HCT116 (cell line): ENCODE results near the gene SLC7A5. TPM values are rescaled to one million over a fixed set of nuclear protein-coding genes. Genes with fewer than 3 reads are reported as not detected.

Experiments used
- ATAC-seq: fragments of 200-7000 bp; cut with Tn5 transposase; 2 replicates; pipeline ENCODE4 v1.9.1; 2020; ENCODE audit warnings: mild to moderate bottlenecking, moderate library complexity
- BruUV-seq: library from RNA; stranded (reverse); fragments of 400-500 nt; replicated peaks from 2 replicates; lab custom pipeline; 2021; lab: Mats Ljungman, UMichigan
- CTCF ChIA-PET: fragments of 300-600 bp; sonication (Branson Sonifier 250); formaldehyde crosslinking; loops from one replicate; lab custom pipeline; 2021; ENCODE audit warnings: antibody characterized with exemption; lab: Charles Lee
- POLR2A ChIA-PET: fragments of 300-600, 350-600 bp; sonication (Branson Sonifier 250); formaldehyde crosslinking; loops from one replicate; lab custom pipeline; 2021; ENCODE audit warnings: antibody characterized with exemption; lab: Charles Lee
- RAD21 ChIA-PET, 2 experiments: fragments of 300-600 bp; sonication (Branson Sonifier 250); formaldehyde crosslinking; loops; one replicate each; lab custom pipeline; 2023; ENCODE audit warnings: low total read pairs in 2 of 2; ENCODE audit not compliant: uncharacterized antibody in 2 of 2, unreplicated experiment in 2 of 2, low non-redundant PET in 1 of 2; lab: Charles Lee
- DNase-seq: peaks from one replicate; pipeline ENCODE4 v3.0.0-alpha.2; 2010; ENCODE audit warnings: low read depth, low spot score
- H2AFZ ChIP-seq: fragments of 200-600 bp; shearing (Covaris generic), sonication (generic); 2 replicates; pipeline ENCODE4 v1.6.1; 2017; ENCODE audit warnings: low read depth, mixed run types, mixed read lengths, antibody characterized with exemption, low read length; ENCODE audit not compliant: poor library complexity, severe bottlenecking
- H3K27ac ChIP-seq: 2 replicates; pipeline ENCODE4 v1.5.1; 2012; ENCODE audit warnings: low read depth, low read length
- H3K27me3 ChIP-seq: fragments of 200-600 bp; sonication (generic); 2 replicates; pipeline ENCODE4 v1.6.1; 2016; ENCODE audit warnings: mixed run types, low read length, mixed read lengths; ENCODE audit not compliant: insufficient read depth
- H3K36me3 ChIP-seq, 2 experiments: fragments of 200-500 bp in 1 of 2; fragments of 200-600 bp in 1 of 2; sonication (Bioruptor generic) in 1 of 2; sonication (generic) in 1 of 2; 2 replicates each; pipeline versions ENCODE4 v1.5.1 to v1.6.1; 2014 to 2016; ENCODE audit warnings: low read length in 2 of 2, inconsistent platforms in 1 of 2, mixed read lengths in 1 of 2, mixed run types in 1 of 2; ENCODE audit not compliant: insufficient read depth in 2 of 2, control insufficient read depth in 1 of 2
- H3K4me1 ChIP-seq, 2 experiments: fragments of 200-600 bp in 1 of 2; sonication (generic) in 1 of 2; 2 replicates each; pipeline versions ENCODE4 v1.5.1 to v1.6.1; 2012 to 2017; ENCODE audit warnings: low read length in 2 of 2, inconsistent platforms in 1 of 2, mild to moderate bottlenecking in 1 of 2, mixed read lengths in 1 of 2, mixed run types in 1 of 2, moderate library complexity in 1 of 2; ENCODE audit not compliant: insufficient read depth in 2 of 2, control insufficient read depth in 1 of 2
- H3K4me2 ChIP-seq: fragments of 200-600 bp; sonication (generic); 2 replicates; pipeline ENCODE4 v1.6.1; 2017; ENCODE audit warnings: mixed run types, low read length, mixed read lengths
- H3K4me3 ChIP-seq, 2 experiments: fragments of 200-600 bp in 1 of 2; sonication (generic) in 1 of 2; replicated peaks in 1 of 2; 2 replicates each; pipeline ENCODE4 v1.5.1; 2011 to 2016; ENCODE audit warnings: low read length in 2 of 2, control low read depth in 1 of 2, low read depth in 1 of 2, mild to moderate bottlenecking in 1 of 2, mixed read lengths in 1 of 2, mixed run types in 1 of 2
- H3K79me2 ChIP-seq: fragments of 200-600 bp; sonication (generic); 2 replicates; pipeline ENCODE4 v1.6.1; 2017; ENCODE audit warnings: mild to moderate bottlenecking, mixed run types, low read length, moderate library complexity, mixed read lengths; ENCODE audit not compliant: insufficient read depth
- H3K9ac ChIP-seq: fragments of 200-600 bp; sonication (generic); 2 replicates; pipeline ENCODE4 v1.6.1; 2016; ENCODE audit warnings: low read length, mixed read lengths
- H3K9me2 ChIP-seq: fragments of 200-600 bp; sonication (generic), shearing (Covaris generic); 2 replicates; pipeline ENCODE4 v1.6.1; 2017; ENCODE audit warnings: mixed run types, mild to moderate bottlenecking, moderate library complexity; ENCODE audit not compliant: insufficient read depth
- H3K9me3 ChIP-seq, 2 experiments: fragments of 200-500 bp in 1 of 2; fragments of 200-600 bp in 1 of 2; sonication (Bioruptor generic) in 1 of 2; sonication (generic) in 1 of 2; 2 replicates each; pipeline ENCODE4 v1.6.1; 2014 to 2017; ENCODE audit warnings: low read length in 2 of 2, mixed read lengths in 2 of 2, inconsistent platforms in 1 of 2, low read depth in 1 of 2, mild to moderate bottlenecking in 1 of 2, mixed run types in 1 of 2, moderate library complexity in 1 of 2; ENCODE audit not compliant: control insufficient read depth in 1 of 2, insufficient read depth in 1 of 2
- H4K20me1 ChIP-seq: fragments of 200-600 bp; sonication (generic), shearing (Covaris generic); 2 replicates; pipeline ENCODE4 v1.6.1; 2017; ENCODE audit warnings: mixed run types, mild to moderate bottlenecking, moderate library complexity; ENCODE audit not compliant: insufficient read depth
- CBX3 ChIP-seq: IDR thresholded peaks from 2 replicates; pipeline ENCODE4 v1.6.1; 2012; ENCODE audit warnings: low read depth
- EGR1 ChIP-seq: IDR thresholded peaks from 2 replicates; pipeline ENCODE4 v1.6.1; 2012; ENCODE audit warnings: low read depth
- EZH2 ChIP-seq: fragments of 200-600 bp; sonication (generic); IDR thresholded peaks from 2 replicates; pipeline ENCODE4 v1.6.1; 2017; ENCODE audit warnings: antibody characterized with exemption, mixed run types
- FOSL1 ChIP-seq: IDR thresholded peaks from 2 replicates; pipeline ENCODE4 v1.6.1; 2012; ENCODE audit warnings: low read depth
- POLR2AphosphoS5 ChIP-seq: IDR thresholded peaks from 2 replicates; pipeline ENCODE4 v1.6.1; 2011; ENCODE audit warnings: mild to moderate bottlenecking, low read depth, low read length, moderate library complexity
- SIN3A ChIP-seq: IDR thresholded peaks from 2 replicates; pipeline ENCODE4 v1.6.1; 2012; ENCODE audit warnings: low read depth
- TCF7L2 ChIP-seq: IDR thresholded peaks from 2 replicates; pipeline ENCODE4 v1.7.0; 2011; ENCODE audit warnings: borderline replicate concordance, inconsistent platforms; ENCODE audit not compliant: insufficient read depth, insufficient read length; ENCODE audit errors: extremely low read depth
- ZFX ChIP-seq: fragments of 450-650 bp; IDR thresholded peaks from 2 replicates; pipeline ENCODE4 v1.6.1; 2017
- ZNF274 ChIP-seq: fragments of 200-500 bp; sonication (Bioruptor generic); IDR thresholded peaks from 2 replicates; pipeline ENCODE4 v1.6.1; 2014; ENCODE audit warnings: mild to moderate bottlenecking, low read depth, low read length, inconsistent platforms
- intact Hi-C: fragments of 100-400 bp; cut with micrococcal nuclease; formaldehyde crosslinking; loops from 2 replicates; pipeline ENCODE4 v1.10.0; 2022
- total RNA-seq: library from RNA; stranded (reverse); gene quantifications from one replicate; pipeline ENCODE4 v1.2.1, GENCODE V29; 2021; ENCODE audit not compliant: unreplicated experiment
- TF ChIP-seq, protein P1 (sequence below): IDR thresholded peaks from 2 replicates; pipeline ENCODE4 v1.6.1; 2012; ENCODE audit warnings: low read depth
- TF ChIP-seq, protein P2 (sequence below): IDR thresholded peaks from 2 replicates; pipeline ENCODE4 v1.6.1; 2011; ENCODE audit warnings: mild to moderate bottlenecking, low read length, moderate library complexity; ENCODE audit not compliant: insufficient replicate concordance; ENCODE audit errors: extremely low read depth

The SLC7A5 gene
- total RNA-seq, 1 experiment from 2014 or later: 482 TPM

DNA sequence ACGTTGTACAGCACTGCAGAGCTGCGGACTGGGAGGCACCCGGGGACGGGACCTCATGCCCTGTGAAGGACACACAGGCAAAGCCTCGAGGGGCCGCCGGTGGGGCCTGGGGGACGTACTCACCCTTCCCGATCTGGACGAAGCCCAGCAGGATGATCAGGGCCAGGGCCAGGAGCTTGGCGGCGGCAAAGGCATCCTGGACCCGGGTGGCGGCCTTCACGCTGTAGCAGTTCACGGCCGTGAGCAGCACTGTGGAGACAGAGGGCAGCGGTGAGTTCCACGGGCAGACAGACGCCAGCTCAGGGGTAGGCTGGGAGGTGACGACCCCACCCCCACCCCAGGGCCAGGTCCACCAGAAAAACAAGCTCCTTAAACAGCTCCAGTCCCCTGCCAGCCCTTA is 17.7 kb downstream of the SLC7A5 start:
- H3K79me2 ChIP-seq: peaks cover 99% of the 10 kb centered on the region
- TF ChIP-seq SIN3A: no peak
- no peak for TF ChIP-seq TCF7L2
- TF ChIP-seq EZH2: no peak
- TF ChIP-seq ZNF274: no peak
- TF ChIP-seq, protein P1, sequence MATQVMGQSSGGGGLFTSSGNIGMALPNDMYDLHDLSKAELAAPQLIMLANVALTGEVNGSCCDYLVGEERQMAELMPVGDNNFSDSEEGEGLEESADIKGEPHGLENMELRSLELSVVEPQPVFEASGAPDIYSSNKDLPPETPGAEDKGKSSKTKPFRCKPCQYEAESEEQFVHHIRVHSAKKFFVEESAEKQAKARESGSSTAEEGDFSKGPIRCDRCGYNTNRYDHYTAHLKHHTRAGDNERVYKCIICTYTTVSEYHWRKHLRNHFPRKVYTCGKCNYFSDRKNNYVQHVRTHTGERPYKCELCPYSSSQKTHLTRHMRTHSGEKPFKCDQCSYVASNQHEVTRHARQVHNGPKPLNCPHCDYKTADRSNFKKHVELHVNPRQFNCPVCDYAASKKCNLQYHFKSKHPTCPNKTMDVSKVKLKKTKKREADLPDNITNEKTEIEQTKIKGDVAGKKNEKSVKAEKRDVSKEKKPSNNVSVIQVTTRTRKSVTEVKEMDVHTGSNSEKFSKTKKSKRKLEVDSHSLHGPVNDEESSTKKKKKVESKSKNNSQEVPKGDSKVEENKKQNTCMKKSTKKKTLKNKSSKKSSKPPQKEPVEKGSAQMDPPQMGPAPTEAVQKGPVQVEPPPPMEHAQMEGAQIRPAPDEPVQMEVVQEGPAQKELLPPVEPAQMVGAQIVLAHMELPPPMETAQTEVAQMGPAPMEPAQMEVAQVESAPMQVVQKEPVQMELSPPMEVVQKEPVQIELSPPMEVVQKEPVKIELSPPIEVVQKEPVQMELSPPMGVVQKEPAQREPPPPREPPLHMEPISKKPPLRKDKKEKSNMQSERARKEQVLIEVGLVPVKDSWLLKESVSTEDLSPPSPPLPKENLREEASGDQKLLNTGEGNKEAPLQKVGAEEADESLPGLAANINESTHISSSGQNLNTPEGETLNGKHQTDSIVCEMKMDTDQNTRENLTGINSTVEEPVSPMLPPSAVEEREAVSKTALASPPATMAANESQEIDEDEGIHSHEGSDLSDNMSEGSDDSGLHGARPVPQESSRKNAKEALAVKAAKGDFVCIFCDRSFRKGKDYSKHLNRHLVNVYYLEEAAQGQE: no peak
- TF ChIP-seq, protein P2, sequence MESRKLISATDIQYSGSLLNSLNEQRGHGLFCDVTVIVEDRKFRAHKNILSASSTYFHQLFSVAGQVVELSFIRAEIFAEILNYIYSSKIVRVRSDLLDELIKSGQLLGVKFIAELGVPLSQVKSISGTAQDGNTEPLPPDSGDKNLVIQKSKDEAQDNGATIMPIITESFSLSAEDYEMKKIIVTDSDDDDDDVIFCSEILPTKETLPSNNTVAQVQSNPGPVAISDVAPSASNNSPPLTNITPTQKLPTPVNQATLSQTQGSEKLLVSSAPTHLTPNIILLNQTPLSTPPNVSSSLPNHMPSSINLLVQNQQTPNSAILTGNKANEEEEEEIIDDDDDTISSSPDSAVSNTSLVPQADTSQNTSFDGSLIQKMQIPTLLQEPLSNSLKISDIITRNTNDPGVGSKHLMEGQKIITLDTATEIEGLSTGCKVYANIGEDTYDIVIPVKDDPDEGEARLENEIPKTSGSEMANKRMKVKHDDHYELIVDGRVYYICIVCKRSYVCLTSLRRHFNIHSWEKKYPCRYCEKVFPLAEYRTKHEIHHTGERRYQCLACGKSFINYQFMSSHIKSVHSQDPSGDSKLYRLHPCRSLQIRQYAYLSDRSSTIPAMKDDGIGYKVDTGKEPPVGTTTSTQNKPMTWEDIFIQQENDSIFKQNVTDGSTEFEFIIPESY: no peak
- TF ChIP-seq ZFX: no peak
- TF ChIP-seq FOSL1: no peak
- TF ChIP-seq POLR2AphosphoS5: no peak
- TF ChIP-seq EGR1: no peak
- no peak for TF ChIP-seq CBX3
- peaks cover 19 to 85% of the 10 kb centered on the region in 2 experiments for H3K36me3 ChIP-seq
- intact Hi-C loops: loop anchor here (2.0 kb wide), 1 partner anchor 45 kb away; no protein-coding TSS in a partner anchor
- H3K9me3 ChIP-seq: no peaks in the 10 kb centered on the region
- H3K4me1 ChIP-seq: peaks cover 32 to 38% of the 10 kb centered on the region in 2 experiments
- ChIA-PET POLR2A (interaction anchor here (0.6 to 2.9 kb wide), 3 partner anchors 18 to 44 kb away, joined by 3 to 9 read pairs (median 3); partner anchors contain the start of gene SLC7A5), RAD21 (interaction anchor here in 1 of 2 experiments (1.5 kb wide), 1 partner anchor 73 kb away, joined by 3 read pairs; no protein-coding TSS in a partner anchor), CTCF (interaction anchor here (0.9 to 1.2 kb wide), 3 partner anchors 19 to 83 kb away, joined by 3 to 5 read pairs (median 4); no protein-coding TSS in a partner anchor)
- H4K20me1 ChIP-seq: peaks cover 51% of the 10 kb centered on the region; the same call in 1 of the 2 replicates
- no peak overlapping the region for H3K4me2 ChIP-seq
- H2AFZ ChIP-seq: no peak overlapping the region
- H3K27me3 ChIP-seq: no peaks in the 10 kb centered on the region
- ATAC-seq (no peak), DNase-seq (no peak)
- no peak overlapping the region for H3K4me3 ChIP-seq
- BruUV-seq: no TSS peak
- H3K27ac ChIP-seq: peak overlapping the region; percentile 81; the same call in 1 of the 2 replicates
- no peaks in the 10 kb centered on the region for H3K9me2 ChIP-seq
- H3K9ac ChIP-seq: no peak overlapping the region
